ENCODE results near the gene CNIH2. TPM values are rescaled to one million over a fixed set of nuclear protein-coding genes. Genes with fewer than 3 reads are reported as not detected.

CNIH2 gene
- total and polyA plus RNA-seq, 9 of the 15 experiments (the other 6 are each of a cell fraction or from before 2014, with no cell fraction given): 0.26 to 0.89 (median 0.40) TPM; not detected in 4

DNA sequence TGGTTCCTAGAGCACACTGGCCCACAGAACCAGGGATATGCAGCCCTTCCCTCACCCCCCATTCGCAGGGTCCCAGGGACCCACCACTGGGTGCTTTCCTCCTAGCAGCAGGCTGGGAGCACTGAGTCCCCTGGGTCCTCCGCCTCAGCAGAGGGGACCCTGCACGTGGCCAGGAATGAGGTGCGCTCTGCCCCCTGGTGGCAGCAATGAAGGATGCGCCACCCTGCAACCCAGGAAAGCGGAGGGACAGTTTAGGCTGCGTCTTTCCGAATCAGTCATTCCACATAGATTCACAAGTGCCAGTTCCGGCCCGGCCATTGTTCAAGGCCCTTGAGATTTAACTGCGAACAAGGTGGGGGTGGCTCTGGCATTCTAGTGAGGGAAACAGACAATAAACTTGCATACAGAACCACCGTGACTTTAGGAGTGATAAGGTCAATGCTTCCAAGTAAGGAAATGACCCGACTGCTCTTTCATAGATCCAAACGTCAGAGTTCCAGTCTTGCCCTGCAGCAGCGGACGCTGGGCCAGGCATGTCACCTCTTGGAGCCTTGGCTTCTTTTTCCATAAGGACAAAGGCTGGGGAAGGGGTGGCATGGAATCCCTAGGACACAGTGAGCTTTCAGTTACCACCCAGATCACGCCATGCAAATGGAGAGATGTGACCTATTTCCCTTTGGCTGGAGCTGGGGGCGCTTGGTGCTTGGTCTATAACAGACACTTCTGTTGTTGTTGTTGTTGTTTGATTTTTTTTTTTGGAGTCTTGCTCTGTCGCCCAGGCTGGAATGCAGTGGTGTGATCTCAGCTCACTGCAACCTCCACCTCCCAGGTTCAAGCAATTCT lies 50.5 kb downstream of the CNIH2 start (continued):
- TF ChIP-seq, protein P1, sequence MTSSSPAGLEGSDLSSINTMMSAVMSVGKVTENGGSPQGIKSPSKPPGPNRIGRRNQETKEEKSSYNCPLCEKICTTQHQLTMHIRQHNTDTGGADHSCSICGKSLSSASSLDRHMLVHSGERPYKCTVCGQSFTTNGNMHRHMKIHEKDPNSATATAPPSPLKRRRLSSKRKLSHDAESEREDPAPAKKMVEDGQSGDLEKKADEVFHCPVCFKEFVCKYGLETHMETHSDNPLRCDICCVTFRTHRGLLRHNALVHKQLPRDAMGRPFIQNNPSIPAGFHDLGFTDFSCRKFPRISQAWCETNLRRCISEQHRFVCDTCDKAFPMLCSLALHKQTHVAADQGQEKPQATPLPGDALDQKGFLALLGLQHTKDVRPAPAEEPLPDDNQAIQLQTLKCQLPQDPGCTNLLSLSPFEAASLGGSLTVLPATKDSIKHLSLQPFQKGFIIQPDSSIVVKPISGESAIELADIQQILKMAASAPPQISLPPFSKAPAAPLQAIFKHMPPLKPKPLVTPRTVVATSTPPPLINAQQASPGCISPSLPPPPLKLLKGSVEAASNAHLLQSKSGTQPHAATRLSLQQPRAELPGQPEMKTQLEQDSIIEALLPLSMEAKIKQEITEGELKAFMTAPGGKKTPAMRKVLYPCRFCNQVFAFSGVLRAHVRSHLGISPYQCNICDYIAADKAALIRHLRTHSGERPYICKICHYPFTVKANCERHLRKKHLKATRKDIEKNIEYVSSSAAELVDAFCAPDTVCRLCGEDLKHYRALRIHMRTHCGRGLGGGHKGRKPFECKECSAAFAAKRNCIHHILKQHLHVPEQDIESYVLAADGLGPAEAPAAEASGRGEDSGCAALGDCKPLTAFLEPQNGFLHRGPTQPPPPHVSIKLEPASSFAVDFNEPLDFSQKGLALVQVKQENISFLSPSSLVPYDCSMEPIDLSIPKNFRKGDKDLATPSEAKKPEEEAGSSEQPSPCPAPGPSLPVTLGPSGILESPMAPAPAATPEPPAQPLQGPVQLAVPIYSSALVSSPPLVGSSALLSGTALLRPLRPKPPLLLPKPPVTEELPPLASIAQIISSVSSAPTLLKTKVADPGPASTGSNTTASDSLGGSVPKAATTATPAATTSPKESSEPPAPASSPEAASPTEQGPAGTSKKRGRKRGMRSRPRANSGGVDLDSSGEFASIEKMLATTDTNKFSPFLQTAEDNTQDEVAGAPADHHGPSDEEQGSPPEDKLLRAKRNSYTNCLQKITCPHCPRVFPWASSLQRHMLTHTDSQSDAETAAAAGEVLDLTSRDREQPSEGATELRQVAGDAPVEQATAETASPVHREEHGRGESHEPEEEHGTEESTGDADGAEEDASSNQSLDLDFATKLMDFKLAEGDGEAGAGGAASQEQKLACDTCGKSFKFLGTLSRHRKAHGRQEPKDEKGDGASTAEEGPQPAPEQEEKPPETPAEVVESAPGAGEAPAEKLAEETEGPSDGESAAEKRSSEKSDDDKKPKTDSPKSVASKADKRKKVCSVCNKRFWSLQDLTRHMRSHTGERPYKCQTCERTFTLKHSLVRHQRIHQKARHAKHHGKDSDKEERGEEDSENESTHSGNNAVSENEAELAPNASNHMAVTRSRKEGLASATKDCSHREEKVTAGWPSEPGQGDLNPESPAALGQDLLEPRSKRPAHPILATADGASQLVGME (CRISPR knock-in tag; IDR thresholded peaks at IDR 0.05): no peak
- TF ChIP-seq FOXJ3 (CRISPR knock-in tag; IDR thresholded peaks at IDR 0.05): no peak
- peak; percentile 61; the same call in 1 of the 2 replicates for TF ChIP-seq DMBX1 (CRISPR knock-in tag; IDR thresholded peaks at IDR 0.05; ENCODE audit: borderline replicate concordance)
- TF ChIP-seq ETV1 (tag; conservative IDR thresholded peaks at IDR 0.05; ENCODE audit: low read depth): 0 out of 2 replicates have a peak, but pooled peaks have one; percentile 47
- TF ChIP-seq, protein P2, sequence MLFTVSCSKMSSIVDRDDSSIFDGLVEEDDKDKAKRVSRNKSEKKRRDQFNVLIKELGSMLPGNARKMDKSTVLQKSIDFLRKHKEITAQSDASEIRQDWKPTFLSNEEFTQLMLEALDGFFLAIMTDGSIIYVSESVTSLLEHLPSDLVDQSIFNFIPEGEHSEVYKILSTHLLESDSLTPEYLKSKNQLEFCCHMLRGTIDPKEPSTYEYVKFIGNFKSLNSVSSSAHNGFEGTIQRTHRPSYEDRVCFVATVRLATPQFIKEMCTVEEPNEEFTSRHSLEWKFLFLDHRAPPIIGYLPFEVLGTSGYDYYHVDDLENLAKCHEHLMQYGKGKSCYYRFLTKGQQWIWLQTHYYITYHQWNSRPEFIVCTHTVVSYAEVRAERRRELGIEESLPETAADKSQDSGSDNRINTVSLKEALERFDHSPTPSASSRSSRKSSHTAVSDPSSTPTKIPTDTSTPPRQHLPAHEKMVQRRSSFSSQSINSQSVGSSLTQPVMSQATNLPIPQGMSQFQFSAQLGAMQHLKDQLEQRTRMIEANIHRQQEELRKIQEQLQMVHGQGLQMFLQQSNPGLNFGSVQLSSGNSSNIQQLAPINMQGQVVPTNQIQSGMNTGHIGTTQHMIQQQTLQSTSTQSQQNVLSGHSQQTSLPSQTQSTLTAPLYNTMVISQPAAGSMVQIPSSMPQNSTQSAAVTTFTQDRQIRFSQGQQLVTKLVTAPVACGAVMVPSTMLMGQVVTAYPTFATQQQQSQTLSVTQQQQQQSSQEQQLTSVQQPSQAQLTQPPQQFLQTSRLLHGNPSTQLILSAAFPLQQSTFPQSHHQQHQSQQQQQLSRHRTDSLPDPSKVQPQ (CRISPR knock-in tag; IDR thresholded peaks at IDR 0.05; ENCODE audit: borderline replicate concordance): no peak
- 0 out of 2 replicates have a peak, but pooled peaks have one; percentile 5 for TF ChIP-seq FOSL1 (tag; conservative IDR thresholded peaks at IDR 0.05)
- TF ChIP-seq, protein P3, sequence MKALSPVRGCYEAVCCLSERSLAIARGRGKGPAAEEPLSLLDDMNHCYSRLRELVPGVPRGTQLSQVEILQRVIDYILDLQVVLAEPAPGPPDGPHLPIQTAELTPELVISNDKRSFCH (CRISPR knock-in tag; IDR thresholded peaks at IDR 0.05): no peak
- TF ChIP-seq, protein P3 (tag; IDR thresholded peaks at IDR 0.05): no peak; the same call in 1 of the 2 replicates
- no peak for TF ChIP-seq ZSCAN32 (CRISPR knock-in tag; IDR thresholded peaks at IDR 0.05)
- TF ChIP-seq, protein P4, sequence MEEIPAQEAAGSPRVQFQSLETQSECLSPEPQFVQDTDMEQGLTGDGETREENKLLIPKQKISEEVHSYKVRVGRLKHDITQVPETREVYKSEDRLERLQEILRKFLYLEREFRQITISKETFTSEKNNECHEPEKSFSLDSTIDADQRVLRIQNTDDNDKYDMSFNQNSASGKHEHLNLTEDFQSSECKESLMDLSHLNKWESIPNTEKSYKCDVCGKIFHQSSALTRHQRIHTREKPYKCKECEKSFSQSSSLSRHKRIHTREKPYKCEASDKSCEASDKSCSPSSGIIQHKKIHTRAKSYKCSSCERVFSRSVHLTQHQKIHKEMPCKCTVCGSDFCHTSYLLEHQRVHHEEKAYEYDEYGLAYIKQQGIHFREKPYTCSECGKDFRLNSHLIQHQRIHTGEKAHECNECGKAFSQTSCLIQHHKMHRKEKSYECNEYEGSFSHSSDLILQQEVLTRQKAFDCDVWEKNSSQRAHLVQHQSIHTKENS (CRISPR knock-in tag; IDR thresholded peaks at IDR 0.05): no peak
- TF ChIP-seq, protein P5, sequence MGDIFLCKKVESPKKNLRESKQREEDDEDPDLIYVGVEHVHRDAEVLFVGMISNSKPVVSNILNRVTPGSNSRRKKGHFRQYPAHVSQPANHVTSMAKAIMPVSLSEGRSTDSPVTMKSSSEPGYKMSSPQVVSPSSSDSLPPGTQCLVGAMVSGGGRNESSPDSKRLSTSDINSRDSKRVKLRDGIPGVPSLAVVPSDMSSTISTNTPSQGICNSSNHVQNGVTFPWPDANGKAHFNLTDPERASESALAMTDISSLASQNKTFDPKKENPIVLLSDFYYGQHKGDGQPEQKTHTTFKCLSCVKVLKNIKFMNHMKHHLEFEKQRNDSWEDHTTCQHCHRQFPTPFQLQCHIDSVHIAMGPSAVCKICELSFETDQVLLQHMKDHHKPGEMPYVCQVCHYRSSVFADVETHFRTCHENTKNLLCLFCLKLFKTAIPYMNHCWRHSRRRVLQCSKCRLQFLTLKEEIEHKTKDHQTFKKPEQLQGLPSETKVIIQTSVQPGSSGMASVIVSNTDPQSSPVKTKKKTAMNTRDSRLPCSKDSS (IDR thresholded peaks at IDR 0.05; ENCODE audit: low read depth, partially characterized antibody): no peak
- peak; percentile 35; the same call in 1 of the 2 replicates for TF ChIP-seq JUND (IDR thresholded peaks at IDR 0.05; ENCODE audit: borderline replicate concordance, low read depth, low read length)
- TF ChIP-seq JUND (tag; IDR thresholded peaks at IDR 0.05; ENCODE audit: borderline replicate concordance, low read depth, low read length): peak; percentile 42; the same call in 1 of the 3 replicates
- no peak for TF ChIP-seq ZNF408 (CRISPR knock-in tag; IDR thresholded peaks at IDR 0.05; ENCODE audit: low read depth)

Data from K562 (cell line).